H1 (cell line): Measurements from ENCODE around the gene TMEM108. TPM values are rescaled to one million over a fixed set of nuclear protein-coding genes. Genes with fewer than 3 reads are reported as not detected.

ENCODE experiments used
- CTCF ChIA-PET: fragments of 300-600 bp; sonication (Branson Sonifier 250); formaldehyde crosslinking; loops from one replicate; lab custom pipeline; 2021; ENCODE audit not compliant: partially characterized antibody; lab: Charles Lee
- POLR2A ChIA-PET: fragments of 300-600 bp; sonication (Branson Sonifier 250); formaldehyde crosslinking; loops from one replicate; lab custom pipeline; 2021; ENCODE audit warnings: inconsistent platforms; ENCODE audit not compliant: partially characterized antibody; lab: Charles Lee
- DNase-seq, 2 experiments: peaks; one replicate each; pipeline versions ENCODE4 v3.0.0 to v3.0.0-alpha.2; 2010 to 2022; ENCODE audit warnings: low spot score in 2 of 2, low read depth in 1 of 2, mixed read lengths in 1 of 2
- FAIRE-seq: peaks from 2 replicates; lab custom pipeline; 2011; peaks lifted over from hg19 to GRCh38; lab: Jason Lieb, UNC
- H2AFZ ChIP-seq: 2 replicates; pipeline ENCODE4 v1.8.1; 2012; ENCODE audit warnings: low read length, inconsistent platforms
- H2AK5ac ChIP-seq: 2 replicates; pipeline ENCODE4 v1.6.1; 2013; ENCODE audit warnings: low read depth, low read length
- H2BK120ac ChIP-seq: replicated peaks from 2 replicates; pipeline ENCODE3; 2013; ENCODE audit warnings: low read depth, low read length, inconsistent platforms
- H2BK12ac ChIP-seq: 2 replicates; pipeline ENCODE4 v1.6.1; 2013; ENCODE audit warnings: low read depth, low read length
- H2BK15ac ChIP-seq: 2 replicates; pipeline ENCODE4 v1.6.1; 2013; ENCODE audit warnings: low read length
- H2BK20ac ChIP-seq: 2 replicates; pipeline ENCODE4 v1.6.1; 2013; ENCODE audit warnings: low read length
- H2BK5ac ChIP-seq: 2 replicates; pipeline ENCODE4 v1.6.1; 2013; ENCODE audit warnings: low read depth, low read length
- H3K14ac ChIP-seq: 2 replicates; pipeline ENCODE4 v1.6.1; 2013; ENCODE audit warnings: inconsistent platforms; ENCODE audit not compliant: insufficient read length
- H3K18ac ChIP-seq: 2 replicates; pipeline ENCODE4 v1.6.1; 2013; ENCODE audit warnings: low read length; ENCODE audit errors: extremely low read depth
- H3K23ac ChIP-seq: 2 replicates; pipeline ENCODE4 v1.6.1; 2013; ENCODE audit warnings: inconsistent platforms; ENCODE audit not compliant: insufficient read length
- H3K23me2 ChIP-seq: 2 replicates; pipeline ENCODE4 v1.6.1; 2013; ENCODE audit warnings: low read depth, low read length
- H3K27ac ChIP-seq: 2 replicates; pipeline ENCODE4 v1.6.1; 2011; ENCODE audit warnings: low read depth, low read length, inconsistent platforms
- H3K27me3 ChIP-seq, 4 experiments: replicated peaks in 1 of 4; 1 replicate in 1 of 4; 2 replicates in 3 of 4; pipeline versions ENCODE4 v1.6.1 to v1.8.1; 2011 to 2013; ENCODE audit warnings: low read length in 3 of 4, mild to moderate bottlenecking in 3 of 4, inconsistent platforms in 2 of 4, mixed read lengths in 2 of 4, moderate library complexity in 1 of 4; ENCODE audit not compliant: control insufficient read depth in 3 of 4, insufficient read depth in 3 of 4; ENCODE audit errors: extremely low read depth in 1 of 4
- H3K36me3 ChIP-seq, 4 experiments: 2 replicates each; pipeline versions ENCODE4 v1.6.1 to v1.8.1; 2011 to 2013; ENCODE audit warnings: mild to moderate bottlenecking in 4 of 4, low read length in 3 of 4, moderate library complexity in 2 of 4, control low read depth in 1 of 4, inconsistent platforms in 1 of 4; ENCODE audit not compliant: insufficient read depth in 4 of 4, control insufficient read depth in 2 of 4
- H3K4ac ChIP-seq: replicated peaks from 2 replicates; pipeline ENCODE3; 2013; ENCODE audit warnings: low read length, low read depth, mixed read lengths, inconsistent platforms; ENCODE audit not compliant: insufficient read length
- H3K4me1 ChIP-seq, 4 experiments: replicated peaks in 1 of 4; 1 replicate in 1 of 4; 2 replicates in 3 of 4; pipeline versions ENCODE4 v1.6.1 to v1.8.1; 2011 to 2013; ENCODE audit warnings: low read length in 3 of 4, inconsistent platforms in 2 of 4, mixed read lengths in 1 of 4; ENCODE audit not compliant: insufficient read depth in 4 of 4, control insufficient read depth in 3 of 4
- H3K4me2 ChIP-seq, 2 experiments: 2 replicates each; pipeline versions ENCODE4 v1.6.1 to v1.8.1; 2011 to 2013; ENCODE audit warnings: low read depth in 2 of 2, low read length in 2 of 2, control low read depth in 1 of 2, inconsistent platforms in 1 of 2, mild to moderate bottlenecking in 1 of 2; ENCODE audit not compliant: insufficient read depth in 1 of 2
- H3K4me3 ChIP-seq, 4 experiments: fragments of 200-600, 300-600 bp in 1 of 4; sonication (generic), shearing (Covaris generic), sonication (Bioruptor Twin) in 1 of 4; 2 replicates each; pipeline versions ENCODE4 v1.5.1 to v1.8.1; 2011 to 2016; ENCODE audit warnings: low read length in 4 of 4, low read depth in 3 of 4, control low read depth in 2 of 4, inconsistent platforms in 2 of 4, mild to moderate bottlenecking in 2 of 4, mixed read lengths in 1 of 4, moderate library complexity in 1 of 4; ENCODE audit not compliant: insufficient read depth in 2 of 4; ENCODE audit errors: extremely low read depth in 1 of 4
- H3K56ac ChIP-seq: replicated peaks from 2 replicates; pipeline ENCODE3; 2013; ENCODE audit warnings: low read depth, mild to moderate bottlenecking, mixed read lengths, low read length, inconsistent platforms; ENCODE audit not compliant: insufficient read length
- H3K79me1 ChIP-seq: 2 replicates; pipeline ENCODE4 v1.6.1; 2013; ENCODE audit warnings: low read depth, low read length, control low read depth
- H3K79me2 ChIP-seq, 2 experiments: 2 replicates each; pipeline versions ENCODE4 v1.6.1 to v1.8.1; 2012 to 2013; ENCODE audit warnings: low read length in 2 of 2, mild to moderate bottlenecking in 2 of 2, inconsistent platforms in 1 of 2; ENCODE audit not compliant: insufficient read depth in 2 of 2, control insufficient read depth in 1 of 2
- H3K9ac ChIP-seq, 4 experiments: replicated peaks in 1 of 4; 1 replicate in 1 of 4; 2 replicates in 3 of 4; pipeline versions ENCODE4 v1.6.1 to v1.8.1; 2011 to 2013; ENCODE audit warnings: low read depth in 3 of 4, low read length in 3 of 4, control low read depth in 2 of 4, mild to moderate bottlenecking in 2 of 4, moderate library complexity in 2 of 4, inconsistent platforms in 1 of 4; ENCODE audit errors: extremely low read depth in 1 of 4
- H3K9me3 ChIP-seq, 2 experiments: 2 replicates each; pipeline versions ENCODE4 v1.6.1 to v1.8.1; 2012 to 2013; ENCODE audit warnings: mild to moderate bottlenecking in 2 of 2, moderate library complexity in 2 of 2, control low read depth in 1 of 2, inconsistent platforms in 1 of 2, low read depth in 1 of 2, low read length in 1 of 2, mixed read lengths in 1 of 2; ENCODE audit not compliant: insufficient read depth in 2 of 2
- H4K20me1 ChIP-seq, 2 experiments: replicated peaks in 1 of 2; 2 replicates each; pipeline versions ENCODE3 to v1.8.1; 2011 to 2013; ENCODE audit warnings: inconsistent platforms in 2 of 2, low read length in 2 of 2, mild to moderate bottlenecking in 1 of 2; ENCODE audit not compliant: insufficient read depth in 2 of 2, control insufficient read depth in 1 of 2
- H4K5ac ChIP-seq: 2 replicates; pipeline ENCODE4 v1.6.1; 2013; ENCODE audit warnings: low read length, low read depth, mixed read lengths, inconsistent platforms; ENCODE audit not compliant: insufficient read length
- H4K8ac ChIP-seq: 2 replicates; pipeline ENCODE4 v1.8.0; 2013; ENCODE audit warnings: mild to moderate bottlenecking, moderate library complexity, low read length, inconsistent platforms; ENCODE audit not compliant: insufficient read depth; ENCODE audit errors: extremely low read depth
- H4K91ac ChIP-seq: replicated peaks from 2 replicates; pipeline ENCODE3; 2013; ENCODE audit warnings: low read length, mixed read lengths, inconsistent platforms; ENCODE audit not compliant: insufficient read length
- CBX8 ChIP-seq: fragments of 300-800, 300-1000 bp; sonication (generic); IDR thresholded peaks from 2 replicates; pipeline ENCODE4 v1.7.1; 2016; ENCODE audit warnings: low read depth, low read length, borderline replicate concordance
- EP300 ChIP-seq, 2 experiments: IDR thresholded peaks; 1 replicate in 1 of 2; 2 replicates in 1 of 2; pipeline ENCODE4 v1.6.1; 2011 to 2012; ENCODE audit warnings: low read depth in 2 of 2, low read length in 2 of 2, mild to moderate bottlenecking in 2 of 2, borderline replicate concordance in 1 of 2, inconsistent platforms in 1 of 2, moderate library complexity in 1 of 2
- TCF12 ChIP-seq: IDR thresholded peaks from 2 replicates; pipeline ENCODE4 v1.6.1; 2011; ENCODE audit warnings: low read depth, mild to moderate bottlenecking, low read length
- YY1 ChIP-seq: IDR thresholded peaks from 2 replicates; pipeline ENCODE4 v1.6.1; 2011; ENCODE audit warnings: low read depth, mild to moderate bottlenecking, low read length
- ZNF274 ChIP-seq: IDR thresholded peaks from 2 replicates; pipeline ENCODE4 v1.7.0; 2012; ENCODE audit warnings: low read length, borderline replicate concordance; ENCODE audit errors: extremely low read depth
- WGBS, 2 experiments: shearing (Covaris generic) in 1 of 2; methylation state at CpG; one replicate each; pipeline versions ENCODE4 v1.1.6 to v1.1.7; 2013 to 2015; ENCODE audit warnings: low lambda C conversion rate in 2 of 2, mixed read lengths in 2 of 2, inconsistent platforms in 1 of 2, low coverage in 1 of 2, missing lambda C conversion rate in 1 of 2; ENCODE audit not compliant: insufficient replicate concordance in 2 of 2, insufficient coverage in 1 of 2, insufficient read length in 1 of 2; ENCODE audit errors: extremely low coverage in 1 of 2, missing lambda C conversion rate in 1 of 2; 5-methylcytosine and 5-hydroxymethylcytosine counted together
- polyA plus RNA-seq, 7 experiments: library from polyadenylated mRNA; depleted of rRNA in 3 of 7; stranded (reverse) in 5 of 7; unstranded in 2 of 7; fragments of >200 nt in 5 of 7; fragments of 200-250 nt in 2 of 7; gene quantifications; 1 replicate in 5 of 7; 2 replicates in 1 of 7; 4 replicates in 1 of 7; pipeline versions ENCODE4 v1.2.1 to v1.2.3, GENCODE V29; 2011 to 2013; ENCODE audit warnings: missing spikeins in 2 of 7, mixed read lengths in 2 of 7
- total RNA-seq: library from RNA; stranded (reverse); fragmentation: NEBNext Ultra II Directional; extraction: Animal tissue kit (Norgen Biotek cat#: 25700); gene quantifications from 2 replicates; pipeline ENCODE4 v1.2.1, GENCODE V29; 2021
- TF ChIP-seq, protein P1 (sequence below): IDR thresholded peaks from 2 replicates; pipeline ENCODE4 v1.6.1; 2012; ENCODE audit warnings: inconsistent platforms

Gene TMEM108
- total and polyA plus RNA-seq, 2 of the 8 experiments (the other 6 are each of a cell fraction or from before 2014, with no cell fraction given), result 14.3 to 16.2 TPM

DNA sequence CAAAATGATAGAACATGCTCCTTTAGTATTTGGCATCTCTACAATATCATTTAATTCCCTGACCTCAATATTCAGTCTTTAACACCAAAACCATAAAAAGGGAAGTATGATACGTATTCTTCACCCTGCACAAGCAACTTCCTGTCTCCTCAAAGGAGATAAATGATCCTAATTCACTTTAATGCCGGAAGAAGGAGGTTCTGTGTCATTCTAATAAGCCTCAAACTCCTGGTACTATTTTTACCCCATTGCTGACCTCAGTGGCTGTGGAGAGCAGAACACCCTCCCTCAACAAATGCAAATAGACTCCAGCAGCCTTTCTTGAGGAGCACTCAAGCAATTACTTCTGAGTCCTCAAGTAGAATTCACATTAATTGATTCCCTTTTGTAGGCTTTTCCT, 173.3 kb downstream of the TMEM108 start:
- H3K14ac ChIP-seq, result no peak overlapping the region
- H3K27me3 ChIP-seq, result no peaks in the 10 kb centered on the region
- ChIA-PET POLR2A (no interaction called here), CTCF (no interaction called here)
- no peak overlapping the region for H3K18ac ChIP-seq
- H2BK20ac ChIP-seq, result no peak overlapping the region
- H3K4me2 ChIP-seq, result peak overlapping the region; percentile 19 to 25; a peak in 2 of 4 replicates
- FAIRE-seq (peak; percentile 92), DNase-seq (peak in 1 of 2 experiments; percentile 31)
- no peak overlapping the region for H2BK15ac ChIP-seq
- H3K56ac ChIP-seq, result no peak overlapping the region
- 38% methylated on average over 2 of the region's 2 CpGs; no CpG with 5 or more reads in 1 of the 2 experiments for WGBS, 2 experiments
- H4K91ac ChIP-seq, result no peak overlapping the region
- H4K5ac ChIP-seq, result peak overlapping the region; percentile 70
- H2AFZ ChIP-seq, result no peak overlapping the region
- no peak overlapping the region for H2BK12ac ChIP-seq
- no peak overlapping the region for H2BK120ac ChIP-seq
- no peak overlapping the region for H2AK5ac ChIP-seq
- H3K23ac ChIP-seq, result no peak overlapping the region
- H3K4ac ChIP-seq, result no peak overlapping the region
- no peak overlapping the region for H4K8ac ChIP-seq
- H3K27ac ChIP-seq, result no peak overlapping the region
- H3K4me3 ChIP-seq, result peak overlapping the region in 1 of 4 experiments; percentile 29; a peak in 1 of 8 replicates
- no peaks in the 10 kb centered on the region for H3K36me3 ChIP-seq
- no peak overlapping the region for H2BK5ac ChIP-seq
- H3K9me3 ChIP-seq, result no peaks in the 10 kb centered on the region
- no peaks in the 10 kb centered on the region for H4K20me1 ChIP-seq
- TF ChIP-seq TCF12 (no peak), EP300 (IDR thresholded peaks at IDR 0.05; ENCODE audit: borderline replicate concordance in 1 of 2, low read depth in 2 of 2, low read length in 2 of 2) (no peak), ZNF274 (no peak), YY1 (no peak), CBX8 (no peak)
- TF ChIP-seq, protein P1, sequence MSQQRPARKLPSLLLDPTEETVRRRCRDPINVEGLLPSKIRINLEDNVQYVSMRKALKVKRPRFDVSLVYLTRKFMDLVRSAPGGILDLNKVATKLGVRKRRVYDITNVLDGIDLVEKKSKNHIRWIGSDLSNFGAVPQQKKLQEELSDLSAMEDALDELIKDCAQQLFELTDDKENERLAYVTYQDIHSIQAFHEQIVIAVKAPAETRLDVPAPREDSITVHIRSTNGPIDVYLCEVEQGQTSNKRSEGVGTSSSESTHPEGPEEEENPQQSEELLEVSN, result no peak
- peaks cover 0 to 14% (median 8%) of the 10 kb centered on the region in 4 experiments; a peak in 4 of 7 replicates for H3K4me1 ChIP-seq
- H3K23me2 ChIP-seq, result no peaks in the 10 kb centered on the region
- no peaks in the 10 kb centered on the region for H3K79me1 ChIP-seq
- H3K79me2 ChIP-seq, result no peaks in the 10 kb centered on the region
- no peak overlapping the region for H3K9ac ChIP-seq
